B cell (primary cell): ENCODE data around the gene ZNF521.

ENCODE experiments used
- CTCF ChIP-seq: fragments of 200-600 bp; IDR thresholded peaks from one replicate; pipeline ENCODE4 v1.8.0; 2022; ENCODE audit warnings: antibody characterized with exemption, mild to moderate bottlenecking
- EZH2 ChIP-seq: IDR thresholded peaks from 2 replicates; pipeline ENCODE4 v1.6.1; 2012; ENCODE audit warnings: borderline replicate concordance, low read depth, mild to moderate bottlenecking, moderate library complexity, low read length; ENCODE audit not compliant: insufficient read depth, poor library complexity, severe bottlenecking

GRCh38 chr18:25123438-25124232 lies 228.3 kb downstream of the ZNF521 start:
- TF ChIP-seq CTCF (no peak), EZH2 (no peak)
